Osteoblast (primary cell): ENCODE results near the gene MAD1L1. TPM values are rescaled to one million over a fixed set of nuclear protein-coding genes. Genes with fewer than 3 reads are reported as not detected.
A peak's percentile ranks its signal among the peaks of the same experiment; 100 is the strongest.

Experiments
- DNase-seq: peaks from one replicate; pipeline ENCODE4 v3.0.0; 2011; ENCODE audit warnings: low spot score, mixed read lengths; ENCODE audit not compliant: insufficient read length; ENCODE audit errors: missing footprints
- H2AFZ ChIP-seq: 2 replicates; pipeline ENCODE4 v1.6.0; 2011; ENCODE audit warnings: mild to moderate bottlenecking, low read length
- H3K27ac ChIP-seq: 2 replicates; pipeline ENCODE4 v1.5.1; 2011; ENCODE audit warnings: mild to moderate bottlenecking, low read depth, low read length, moderate library complexity
- H3K27me3 ChIP-seq: 2 replicates; pipeline ENCODE4 v1.6.0; 2012; ENCODE audit warnings: mild to moderate bottlenecking, control low read depth, inconsistent platforms, low read length, moderate library complexity; ENCODE audit not compliant: insufficient read depth
- H3K36me3 ChIP-seq: 2 replicates; pipeline ENCODE4 v1.5.1; 2011; ENCODE audit warnings: mild to moderate bottlenecking, low read length, control low read depth, moderate library complexity; ENCODE audit not compliant: insufficient read depth
- H3K4me1 ChIP-seq: 2 replicates; pipeline ENCODE4 v1.5.1; 2011; ENCODE audit warnings: mild to moderate bottlenecking, low read length, control low read depth, moderate library complexity; ENCODE audit not compliant: insufficient read depth
- H3K4me2 ChIP-seq: 2 replicates; pipeline ENCODE4 v1.6.0; 2011; ENCODE audit warnings: mild to moderate bottlenecking, low read length; ENCODE audit not compliant: insufficient read depth
- H3K4me3 ChIP-seq: fragments of 200-600 bp; sonication (generic); 3 replicates; pipeline ENCODE4 v1.5.1; 2012; ENCODE audit warnings: mild to moderate bottlenecking, low read length, inconsistent platforms; ENCODE audit not compliant: insufficient read depth
- H3K79me2 ChIP-seq: 2 replicates; pipeline ENCODE4 v1.6.0; 2012; ENCODE audit warnings: mild to moderate bottlenecking, low read length, control low read depth, inconsistent platforms; ENCODE audit not compliant: insufficient read depth
- H3K9me3 ChIP-seq: 2 replicates; pipeline ENCODE4 v1.5.1; 2011; ENCODE audit warnings: low read depth, low read length, control low read depth
- H4K20me1 ChIP-seq: 2 replicates; pipeline ENCODE4 v1.6.0; 2012; ENCODE audit warnings: mild to moderate bottlenecking, low read length, control low read depth; ENCODE audit not compliant: insufficient read depth
- CTCF ChIP-seq: IDR thresholded peaks from 2 replicates; pipeline ENCODE4 v1.5.1; 2011; ENCODE audit warnings: mild to moderate bottlenecking, low read depth, low read length, moderate library complexity; ENCODE audit errors: extremely low read depth
- total RNA-seq: library from RNA; depleted of rRNA; stranded (reverse); fragments of >200 nt; gene quantifications from 2 replicates; pipeline ENCODE4 v1.2.3, GENCODE V29; 2012

Gene MAD1L1
- total RNA-seq, 1 donor: 66.2 TPM

- peaks cover 23% of the 10 kb centered on the region for H3K4me1 ChIP-seq
- H3K9me3 ChIP-seq: no peaks in the 10 kb centered on the region
- H3K27me3 ChIP-seq: no peaks in the 10 kb centered on the region
- no peak overlapping the region for H3K27ac ChIP-seq
- H3K36me3 ChIP-seq: peaks cover 10% of the 10 kb centered on the region
- DNase-seq: peak; percentile 72
- H2AFZ ChIP-seq: no peak overlapping the region
- no peak for TF ChIP-seq CTCF
- no peak overlapping the region for H3K4me2 ChIP-seq
- H4K20me1 ChIP-seq: peaks cover 4% of the 10 kb centered on the region
- H3K79me2 ChIP-seq: no peaks in the 10 kb centered on the region
- H3K4me3 ChIP-seq: no peak overlapping the region
Observed at GRCh38 chr7:1894906-1895663, 337.7 kb downstream of the MAD1L1 start.

- Histone ChIP-seq H3K79me2 (no peaks in the 10 kb centered on the region), H3K27ac (no peak overlapping the region), H3K4me1 (peaks cover 17% of the 10 kb centered on the region), H3K9me3 (no peaks in the 10 kb centered on the region), H3K4me3 (no peak overlapping the region), H2AFZ (no peak overlapping the region), H3K4me2 (no peak overlapping the region), H3K36me3 (peaks cover 10% of the 10 kb centered on the region), H4K20me1 (peaks cover 4% of the 10 kb centered on the region), H3K27me3 (no peaks in the 10 kb centered on the region)
- TF ChIP-seq CTCF: no peak
- DNase-seq: peak; percentile 49
Observed at GRCh38 chr7:1894313-1894900, 338.3 kb downstream of the MAD1L1 start.

- H3K4me1 ChIP-seq: peaks cover 8% of the 10 kb centered on the region
- no peak overlapping the region for H3K4me3 ChIP-seq
- H3K27me3 ChIP-seq: no peaks in the 10 kb centered on the region
- TF ChIP-seq CTCF: no peak
- peaks cover 7% of the 10 kb centered on the region for H4K20me1 ChIP-seq
- H3K4me2 ChIP-seq: no peak overlapping the region
- H3K27ac ChIP-seq: no peak overlapping the region
- no peak for DNase-seq
- H2AFZ ChIP-seq: no peak overlapping the region
- H3K9me3 ChIP-seq: no peaks in the 10 kb centered on the region
- peaks cover 10% of the 10 kb centered on the region for H3K36me3 ChIP-seq
- H3K79me2 ChIP-seq: no peaks in the 10 kb centered on the region
Observed at GRCh38 chr7:1893451-1893850, 339.3 kb downstream of the MAD1L1 start.

GRCh38 chr7:1893036-1893435 lies 339.7 kb downstream of the MAD1L1 start:
- Histone ChIP-seq H3K9me3 (no peaks in the 10 kb centered on the region), H3K4me1 (peaks cover 4% of the 10 kb centered on the region), H3K79me2 (no peaks in the 10 kb centered on the region), H4K20me1 (peaks cover 7% of the 10 kb centered on the region), H3K27ac (no peak overlapping the region), H2AFZ (peak overlapping the region; percentile 41), H3K27me3 (no peaks in the 10 kb centered on the region), H3K36me3 (peaks cover 10% of the 10 kb centered on the region), H3K4me3 (no peak overlapping the region), H3K4me2 (no peak overlapping the region)
- peak; percentile 87 for DNase-seq
- no peak for TF ChIP-seq CTCF
